ENCODE results near the gene CYS1. TPM values are rescaled to one million over a fixed set of nuclear protein-coding genes. Genes with fewer than 3 reads are reported as not detected.
A peak's percentile ranks its signal among the peaks of the same experiment; 100 is the strongest.

The CYS1 gene
- total and polyA plus RNA-seq, 2 of the 8 experiments (the other 6 are each of a cell fraction or from before 2014, with no cell fraction given) = 0.09 to 0.13 TPM

GRCh38 chr2:10129490-10129889 lies 49.3 kb upstream of the CYS1 start:
- Histone ChIP-seq H3K23ac (ENCODE audit: insufficient read length) (no peak overlapping the region), H3K79me1 (ENCODE audit: low read depth, low read length) (peaks cover 2% of the 10 kb centered on the region; the same call in 1 of the 2 replicates), H3K27ac (ENCODE audit: low read depth, low read length) (no peak overlapping the region), H2BK20ac (ENCODE audit: low read length) (no peak overlapping the region), H3K23me2 (ENCODE audit: low read depth, low read length) (no peaks in the 10 kb centered on the region), H2BK120ac (replicated peaks; ENCODE audit: low read depth, low read length) (no peak overlapping the region), H3K9ac (replicated peaks in 1 of 4; ENCODE audit: extremely low read depth in 1 of 4, low read depth in 3 of 4, low read length in 3 of 4) (no peak overlapping the region), H2BK5ac (ENCODE audit: low read depth, low read length) (no peak overlapping the region), H3K56ac (replicated peaks; ENCODE audit: insufficient read length, low read depth, low read length) (no peak overlapping the region), H3K4ac (replicated peaks; ENCODE audit: insufficient read length, low read depth, low read length) (no peak overlapping the region), H3K4me1 (replicated peaks in 1 of 4; ENCODE audit: control insufficient read depth in 3 of 4, insufficient read depth in 4 of 4, low read length in 3 of 4) (peaks cover 2 to 20% (median 6%) of the 10 kb centered on the region in 4 experiments; a peak in 5 of 7 replicates), H3K9me3 (ENCODE audit: insufficient read depth in 2 of 2, low read depth in 1 of 2, low read length in 1 of 2) (no peaks in the 10 kb centered on the region), H4K5ac (ENCODE audit: insufficient read length, low read depth, low read length) (no peak overlapping the region), H3K36me3 (ENCODE audit: control insufficient read depth in 2 of 4, insufficient read depth in 4 of 4, low read length in 3 of 4) (peaks cover 29 to 78% (median 52%) of the 10 kb centered on the region in 4 experiments), H4K20me1 (replicated peaks in 1 of 2; ENCODE audit: control insufficient read depth in 1 of 2, insufficient read depth in 2 of 2, low read length in 2 of 2) (peaks cover 10 to 26% of the 10 kb centered on the region in 2 experiments), H2BK15ac (ENCODE audit: low read length) (no peak overlapping the region), H4K91ac (replicated peaks; ENCODE audit: insufficient read length, low read length) (no peak overlapping the region), H4K8ac (ENCODE audit: extremely low read depth, insufficient read depth, low read length) (no peak overlapping the region), H3K18ac (ENCODE audit: extremely low read depth, low read length) (no peak overlapping the region), H3K79me2 (ENCODE audit: control insufficient read depth in 1 of 2, insufficient read depth in 2 of 2, low read length in 2 of 2) (peaks cover 0 to 14% of the 10 kb centered on the region in 2 experiments; a peak in 2 of 4 replicates), H3K27me3 (replicated peaks in 1 of 4; ENCODE audit: control insufficient read depth in 3 of 4, extremely low read depth in 1 of 4, insufficient read depth in 3 of 4, low read length in 3 of 4) (no peaks in the 10 kb centered on the region), H3K14ac (ENCODE audit: insufficient read length) (no peak overlapping the region), H3K4me2 (ENCODE audit: insufficient read depth in 1 of 2, low read depth in 2 of 2, low read length in 2 of 2) (no peak overlapping the region), H2AK5ac (ENCODE audit: low read depth, low read length) (no peak overlapping the region), H2BK12ac (ENCODE audit: low read depth, low read length) (no peak overlapping the region), H3K4me3 (ENCODE audit: extremely low read depth in 1 of 4, insufficient read depth in 2 of 4, low read depth in 3 of 4, low read length in 4 of 4) (no peak overlapping the region), H2AFZ (ENCODE audit: low read length) (no peak overlapping the region)
- ChIA-PET CTCF (ENCODE audit: partially characterized antibody) (interaction anchor here (1.0 to 12.5 kb wide), 6 partner anchors 12 to 306 kb away, joined by 3 to 141 read pairs (median 14); partner anchors contain the start of gene CYS1), POLR2A (ENCODE audit: partially characterized antibody) (interaction anchor here (1.0 to 8.9 kb wide), 6 partner anchors 5 to 306 kb away, joined by 3 to 87 read pairs (median 3); no protein-coding TSS in a partner anchor)
- FAIRE-seq (no peak), DNase-seq (ENCODE audit: low read depth in 1 of 2, low spot score in 2 of 2) (no peak)
- peak in 1 of 2 experiments; percentile 30; a peak in 1 of 3 replicates for TF ChIP-seq POLR2A (IDR thresholded peaks at IDR 0.05; ENCODE audit: control extremely low read depth in 1 of 2, low read depth in 2 of 2, low read length in 2 of 2)
- TF ChIP-seq CTBP2 (IDR thresholded peaks at IDR 0.05; ENCODE audit: borderline replicate concordance, insufficient read depth, insufficient read length, low read length) = no peak
- WGBS, 2 experiments (ENCODE audit: extremely low coverage in 1 of 2, insufficient coverage in 1 of 2, insufficient read length in 1 of 2, insufficient replicate concordance in 2 of 2, low coverage in 1 of 2, low lambda C conversion rate in 2 of 2, missing lambda C conversion rate in 1 of 2) = 95% methylated on average over 3 of the region's 3 CpGs; no CpG with 5 or more reads in 1 of the 2 experiments

Data from H1 (cell line).